Spleen (tissue), 7 donors: Measurements from ENCODE around the gene DLG2.

Experiments
- POLR2A ChIP-seq, 3 donors: fragments of 450-650 bp; IDR thresholded peaks; one replicate each; pipeline ENCODE4 v1.5.1; 2017; ENCODE audit warnings: antibody characterized with exemption in 3 of 3, mild to moderate bottlenecking in 1 of 3
- POLR2AphosphoS5 ChIP-seq, 3 donors: sonication (generic); formaldehyde crosslinking; IDR thresholded peaks; one replicate each; pipeline ENCODE4 v1.5.1; 2017; ENCODE audit warnings: antibody characterized with exemption in 3 of 3
- TF ChIP-seq, protein P1 (sequence below), 11 experiments: fragments of 200-600 bp in 7 of 11; fragments of 450-650 bp in 4 of 11; sonication (generic) in 4 of 11; IDR thresholded peaks in 8 of 11; conservative IDR thresholded peaks in 3 of 11; 1 replicate in 7 of 11; 2 replicates in 4 of 11; pipeline versions ENCODE4 v1.4.0 to v1.8.0; 2016 to 2021; ENCODE audit warnings: antibody characterized with exemption in 11 of 11, inconsistent platforms in 4 of 11, mild to moderate bottlenecking in 1 of 11
- donor health status: DM: no; HTN: no; CAD: no; lungs with moderate emphysema.
- donor health status: DM: no; HTN: no; CAD: no.
- donor health status: DM: no; HTN: no; CAD: no.

DNA sequence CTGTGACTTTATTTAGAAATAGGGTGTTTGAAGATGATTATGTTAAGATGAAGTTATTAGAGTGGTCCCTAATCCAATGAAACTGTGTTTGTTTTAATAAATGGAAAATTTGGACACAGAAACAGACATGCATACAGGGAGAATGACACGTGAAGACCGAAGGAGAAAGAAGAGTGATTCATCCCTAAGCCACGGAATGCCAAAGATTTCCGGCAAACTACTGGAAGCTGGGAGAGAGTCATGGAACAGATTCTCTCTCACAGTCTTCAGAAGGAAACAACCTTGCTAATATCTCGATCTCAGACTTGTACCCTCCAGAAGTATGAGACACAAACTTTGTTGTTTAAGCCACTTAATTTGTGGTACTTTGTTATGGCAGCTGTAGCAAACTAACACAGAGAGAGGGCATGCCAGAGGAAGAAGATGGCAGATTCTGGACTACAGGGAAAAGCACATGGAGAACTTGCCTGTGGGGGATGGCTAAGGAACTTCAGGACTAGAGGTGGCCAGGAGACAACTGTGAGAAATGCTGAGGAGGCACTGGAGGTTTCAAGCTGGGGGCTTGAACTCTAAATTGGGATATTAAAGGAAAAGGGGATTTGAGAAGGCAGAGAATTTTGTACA, 1607.5 kb downstream of the DLG2 start:
- TF ChIP-seq, protein P1, sequence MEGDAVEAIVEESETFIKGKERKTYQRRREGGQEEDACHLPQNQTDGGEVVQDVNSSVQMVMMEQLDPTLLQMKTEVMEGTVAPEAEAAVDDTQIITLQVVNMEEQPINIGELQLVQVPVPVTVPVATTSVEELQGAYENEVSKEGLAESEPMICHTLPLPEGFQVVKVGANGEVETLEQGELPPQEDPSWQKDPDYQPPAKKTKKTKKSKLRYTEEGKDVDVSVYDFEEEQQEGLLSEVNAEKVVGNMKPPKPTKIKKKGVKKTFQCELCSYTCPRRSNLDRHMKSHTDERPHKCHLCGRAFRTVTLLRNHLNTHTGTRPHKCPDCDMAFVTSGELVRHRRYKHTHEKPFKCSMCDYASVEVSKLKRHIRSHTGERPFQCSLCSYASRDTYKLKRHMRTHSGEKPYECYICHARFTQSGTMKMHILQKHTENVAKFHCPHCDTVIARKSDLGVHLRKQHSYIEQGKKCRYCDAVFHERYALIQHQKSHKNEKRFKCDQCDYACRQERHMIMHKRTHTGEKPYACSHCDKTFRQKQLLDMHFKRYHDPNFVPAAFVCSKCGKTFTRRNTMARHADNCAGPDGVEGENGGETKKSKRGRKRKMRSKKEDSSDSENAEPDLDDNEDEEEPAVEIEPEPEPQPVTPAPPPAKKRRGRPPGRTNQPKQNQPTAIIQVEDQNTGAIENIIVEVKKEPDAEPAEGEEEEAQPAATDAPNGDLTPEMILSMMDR (IDR thresholded peaks at IDR 0.05 in 8 of 11, conservative IDR thresholded peaks at IDR 0.05 in 3 of 11): no peak
- TF ChIP-seq POLR2AphosphoS5 (IDR thresholded peaks at IDR 0.05) (no peak), POLR2A (IDR thresholded peaks at IDR 0.05) (no peak)
